Endometrial microvascular endothelial cells (primary cell): Measurements from ENCODE around the gene PRKACA. TPM values are rescaled to one million over a fixed set of nuclear protein-coding genes. Genes with fewer than 3 reads are reported as not detected.
"Not testable (repeated sequence)": the region's sequence is repeated elsewhere in the genome, so short reads cannot be mapped to it uniquely, and the experiment has no call there.

Source experiments
- in situ Hi-C: cut with HindIII; loops from 2 replicates; pipeline ENCODE4 v1.10.0; 2017; ENCODE audit warnings: low sequenced_read_pairs, low pct_unique_long_range_greater_than_20kb; ENCODE audit errors: inconsistent ontology term
- total RNA-seq: library from RNA; depleted of rRNA; stranded (reverse); fragments of >200 nt; gene quantifications from one replicate; pipeline ENCODE4 v1.2.3, GENCODE V29; 2015; ENCODE audit errors: inconsistent ontology term

The PRKACA gene
- total RNA-seq, 1 donor from 2014 or later = 138 TPM

- in situ Hi-C loops = no loop called here
Measured at GRCh38 chr19:14149509-14149994, 32.0 kb upstream of the PRKACA start.

- in situ Hi-C loops = no loop called here
Measured at GRCh38 chr19:14148751-14149410, 31.3 kb upstream of the PRKACA start.

- in situ Hi-C loops = no loop called here
Measured at GRCh38 chr19:14147797-14148605, 30.4 kb upstream of the PRKACA start.

- in situ Hi-C loops = no loop called here
Measured at GRCh38 chr19:14146789-14147216, 29.2 kb upstream of the PRKACA start.

- in situ Hi-C loops = not testable (repeated sequence)
Measured at GRCh38 chr19:14146169-14146568, 28.6 kb upstream of the PRKACA start.

GRCh38 chr19:14145381-14145780, 27.8 kb upstream of the PRKACA start:
- in situ Hi-C loops = no loop called here

- in situ Hi-C loops = no loop called here
Measured at GRCh38 chr19:14142262-14143190, 25.0 kb upstream of the PRKACA start.

- in situ Hi-C loops = no loop called here
Measured at GRCh38 chr19:14141041-14141440, 23.5 kb upstream of the PRKACA start.

GRCh38 chr19:14139944-14140343, 22.4 kb upstream of the PRKACA start:
- in situ Hi-C loops = no loop called here

- in situ Hi-C loops = no loop called here
Measured at GRCh38 chr19:14138576-14139265, 21.2 kb upstream of the PRKACA start.

- in situ Hi-C loops = no loop called here
Measured at GRCh38 chr19:14136509-14137281, 19.1 kb upstream of the PRKACA start, which contains the start of gene ASF1B. ASF1B (minus strand) TSS chr19:14136589; CDS start chr19:14136456, 133 bp downstream.

GRCh38 chr19:14135985-14136508, 18.5 kb upstream of the PRKACA start:
- in situ Hi-C loops = no loop called here

- in situ Hi-C loops = no loop called here
Measured at GRCh38 chr19:14135355-14135754, 17.8 kb upstream of the PRKACA start.

GRCh38 chr19:14127929-14128509, 10.5 kb upstream of the PRKACA start:
- in situ Hi-C loops = no loop called here

GRCh38 chr19:14127176-14127575, 9.6 kb upstream of the PRKACA start:
- in situ Hi-C loops = no loop called here

GRCh38 chr19:14122924-14123323, 5.4 kb upstream of the PRKACA start:
- in situ Hi-C loops = no loop called here

GRCh38 chr19:14120497-14120780, 2.9 kb upstream of the PRKACA start:
- in situ Hi-C loops = no loop called here
